Epithelial cell of prostate (primary cell): ENCODE results near the gene RTKN2.

ENCODE experiments used
- DNase-seq: peaks from one replicate; pipeline ENCODE4 v3.0.0-alpha.2; 2011; ENCODE audit warnings: low read depth, low spot score
- H3K27ac ChIP-seq: fragments of 450-650 bp; 2 replicates; pipeline ENCODE4 v1.5.1; 2017; ENCODE audit warnings: mild to moderate bottlenecking

The RTKN2 gene

DNA sequence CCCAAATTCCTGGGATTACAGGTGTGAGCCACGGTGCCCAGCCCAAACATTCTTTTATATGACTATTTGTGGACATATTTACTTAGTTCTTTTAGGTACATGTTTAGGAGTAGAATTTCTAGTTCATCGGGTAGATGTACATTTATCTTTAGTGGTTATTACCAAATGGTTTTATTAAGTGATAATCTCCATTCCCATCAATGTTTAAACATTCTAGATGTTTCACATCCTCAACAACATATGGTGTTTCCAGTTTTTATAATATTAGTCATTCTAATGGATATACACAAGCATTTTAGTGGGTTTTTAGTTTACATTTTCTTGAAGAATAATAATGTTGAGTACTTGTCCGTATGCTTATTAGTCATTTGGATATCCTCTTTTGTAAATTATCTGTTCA is 131.7 kb downstream of the RTKN2 start:
- no peak overlapping the region for H3K27ac ChIP-seq
- DNase-seq = no peak

DNA sequence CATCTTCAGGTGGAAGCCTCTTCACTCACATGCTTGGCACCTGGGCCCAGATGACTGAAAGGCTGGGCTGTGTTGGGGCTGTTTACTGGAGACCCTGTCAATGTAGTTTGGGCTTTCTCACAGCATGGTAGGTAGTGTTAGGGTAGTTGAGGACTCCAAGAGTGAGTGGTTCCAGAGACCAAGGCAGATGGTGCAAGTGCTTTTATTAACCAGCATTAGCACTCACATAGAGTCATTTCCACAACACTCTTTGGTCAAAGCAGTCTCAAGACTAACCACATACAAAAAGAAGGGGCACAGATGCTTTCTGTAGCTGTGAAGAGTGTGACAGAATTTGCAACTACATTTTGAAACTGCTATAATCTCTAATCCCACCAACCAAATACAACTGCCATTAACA is 135.0 kb downstream of the RTKN2 start:
- no peak overlapping the region for H3K27ac ChIP-seq

More for the DNA sequence above, 135.0 kb downstream of the RTKN2 start:
- no peak for DNase-seq
